DOHH2 (cell line): ENCODE measurements around the gene PARP16.
A peak's percentile ranks its signal among the peaks of the same experiment; 100 is the strongest.
"Not testable (repeated sequence)": the region's sequence is repeated elsewhere in the genome, so short reads cannot be mapped to it uniquely, and the experiment has no call there.

Experiments
- H3F3A ChIP-seq: fragments of 200-600 bp; sonication (generic), shearing (Covaris generic); 2 replicates; pipeline ENCODE4 v1.6.0; 2016; ENCODE audit warnings: antibody characterized with exemption, mild to moderate bottlenecking; ENCODE audit not compliant: control insufficient read depth, insufficient read depth
- H3K27ac ChIP-seq: fragments of 200-600 bp; sonication (generic); 2 replicates; pipeline ENCODE4 v1.5.1; 2014; ENCODE audit warnings: low read depth, mild to moderate bottlenecking, low read length, moderate library complexity
- H3K27me3 ChIP-seq: fragments of 200-600 bp; sonication (generic); 2 replicates; pipeline ENCODE4 v1.6.1; 2014; ENCODE audit warnings: mild to moderate bottlenecking, low read length, mixed read lengths; ENCODE audit not compliant: control insufficient read depth
- H3K36me3 ChIP-seq: fragments of 200-600 bp; sonication (generic); 2 replicates; pipeline ENCODE4 v1.6.1; 2014; ENCODE audit warnings: mild to moderate bottlenecking, low read length, moderate library complexity, mixed read lengths; ENCODE audit not compliant: control insufficient read depth
- H3K4me1 ChIP-seq: fragments of 200-600 bp; sonication (generic); 2 replicates; pipeline ENCODE4 v1.6.1; 2014; ENCODE audit warnings: mild to moderate bottlenecking, low read length, mixed read lengths; ENCODE audit not compliant: control insufficient read depth
- H3K4me2 ChIP-seq: fragments of 200-600 bp; sonication (generic); 2 replicates; pipeline ENCODE4 v1.6.0; 2014; ENCODE audit warnings: mild to moderate bottlenecking, low read length, moderate library complexity
- H3K4me3 ChIP-seq: fragments of 200-600 bp; sonication (generic); 2 replicates; pipeline ENCODE4 v1.5.1; 2014; ENCODE audit warnings: mild to moderate bottlenecking, low read length, mixed read lengths
- H3K79me2 ChIP-seq: fragments of 200-600 bp; sonication (generic); 2 replicates; pipeline ENCODE4 v1.6.1; 2014; ENCODE audit warnings: mild to moderate bottlenecking, low read length, mixed read lengths; ENCODE audit not compliant: control insufficient read depth
- H3K9me2 ChIP-seq: fragments of 200-600 bp; sonication (generic); replicated peaks from 2 replicates; pipeline ENCODE4 v1.6.1; 2014; ENCODE audit warnings: mild to moderate bottlenecking, low read length, mixed read lengths; ENCODE audit not compliant: control insufficient read depth
- H3K9me3 ChIP-seq: fragments of 200-600 bp; sonication (generic); 2 replicates; pipeline ENCODE4 v1.6.1; 2014; ENCODE audit warnings: antibody characterized with exemption, low read length, mixed read lengths; ENCODE audit not compliant: control insufficient read depth, insufficient read depth
- H4K20me1 ChIP-seq: fragments of 200-600 bp; sonication (generic); 2 replicates; pipeline ENCODE4 v1.6.0; 2014; ENCODE audit warnings: low read depth, mild to moderate bottlenecking, antibody characterized with exemption, low read length, moderate library complexity; ENCODE audit not compliant: control insufficient read depth, insufficient read depth
- EZH2phosphoT487 ChIP-seq: fragments of 200-600 bp; sonication (generic); IDR thresholded peaks from 2 replicates; pipeline ENCODE4 v1.6.1; 2017; ENCODE audit warnings: borderline replicate concordance, mild to moderate bottlenecking, antibody characterized with exemption, low read length, moderate library complexity, mixed read lengths
- TF ChIP-seq, protein P1 (sequence below): fragments of 200-600 bp; sonication (generic); IDR thresholded peaks from one replicate; pipeline ENCODE4 v1.5.1; 2014; ENCODE audit warnings: antibody characterized with exemption, mild to moderate bottlenecking, low read depth, low read length; ENCODE audit not compliant: poor library complexity, severe bottlenecking

The PARP16 gene

GRCh38 chr15:65275728-65276126 lies 11.0 kb downstream of the PARP16 start:
- no peaks in the 10 kb centered on the region for H3K27me3 ChIP-seq
- peaks cover 3% of the 10 kb centered on the region for H3K36me3 ChIP-seq
- no peaks in the 10 kb centered on the region for H3K9me2 ChIP-seq
- no peak overlapping the region for H3K4me3 ChIP-seq
- no peak overlapping the region for H3K4me2 ChIP-seq
- H3K9me3 ChIP-seq = no peaks in the 10 kb centered on the region
- H3K27ac ChIP-seq = no peak overlapping the region
- H3F3A ChIP-seq = no peaks in the 10 kb centered on the region
- no peaks in the 10 kb centered on the region; the same call in 1 of the 2 replicates for H3K79me2 ChIP-seq
- no peak for TF ChIP-seq EZH2phosphoT487
- TF ChIP-seq, protein P1, sequence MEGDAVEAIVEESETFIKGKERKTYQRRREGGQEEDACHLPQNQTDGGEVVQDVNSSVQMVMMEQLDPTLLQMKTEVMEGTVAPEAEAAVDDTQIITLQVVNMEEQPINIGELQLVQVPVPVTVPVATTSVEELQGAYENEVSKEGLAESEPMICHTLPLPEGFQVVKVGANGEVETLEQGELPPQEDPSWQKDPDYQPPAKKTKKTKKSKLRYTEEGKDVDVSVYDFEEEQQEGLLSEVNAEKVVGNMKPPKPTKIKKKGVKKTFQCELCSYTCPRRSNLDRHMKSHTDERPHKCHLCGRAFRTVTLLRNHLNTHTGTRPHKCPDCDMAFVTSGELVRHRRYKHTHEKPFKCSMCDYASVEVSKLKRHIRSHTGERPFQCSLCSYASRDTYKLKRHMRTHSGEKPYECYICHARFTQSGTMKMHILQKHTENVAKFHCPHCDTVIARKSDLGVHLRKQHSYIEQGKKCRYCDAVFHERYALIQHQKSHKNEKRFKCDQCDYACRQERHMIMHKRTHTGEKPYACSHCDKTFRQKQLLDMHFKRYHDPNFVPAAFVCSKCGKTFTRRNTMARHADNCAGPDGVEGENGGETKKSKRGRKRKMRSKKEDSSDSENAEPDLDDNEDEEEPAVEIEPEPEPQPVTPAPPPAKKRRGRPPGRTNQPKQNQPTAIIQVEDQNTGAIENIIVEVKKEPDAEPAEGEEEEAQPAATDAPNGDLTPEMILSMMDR = no peak
- H4K20me1 ChIP-seq = peaks cover 3% of the 10 kb centered on the region; the same call in 1 of the 2 replicates
- no peaks in the 10 kb centered on the region for H3K4me1 ChIP-seq

GRCh38 chr15:65275104-65275727 lies 11.5 kb downstream of the PARP16 start:
- peaks cover 9% of the 10 kb centered on the region for H3K36me3 ChIP-seq
- no peaks in the 10 kb centered on the region for H3K4me1 ChIP-seq
- no peak overlapping the region for H3K4me2 ChIP-seq
- no peak for TF ChIP-seq EZH2phosphoT487
- TF ChIP-seq, protein P1 = no peak
- H4K20me1 ChIP-seq = peaks cover 3% of the 10 kb centered on the region; the same call in 1 of the 2 replicates
- no peak overlapping the region for H3K27ac ChIP-seq
- no peaks in the 10 kb centered on the region; the same call in 1 of the 2 replicates for H3K79me2 ChIP-seq
- H3F3A ChIP-seq = no peaks in the 10 kb centered on the region
- no peaks in the 10 kb centered on the region for H3K9me3 ChIP-seq
- no peaks in the 10 kb centered on the region for H3K9me2 ChIP-seq
- H3K4me3 ChIP-seq = no peak overlapping the region
- no peaks in the 10 kb centered on the region for H3K27me3 ChIP-seq

GRCh38 chr15:65270811-65271545 lies 15.7 kb downstream of the PARP16 start:
- TF ChIP-seq, protein P1 = peak; percentile 77
- H3F3A ChIP-seq, H3K4me1 ChIP-seq, H3K27ac ChIP-seq, H3K9me2 ChIP-seq, H3K79me2 ChIP-seq, H3K9me3 ChIP-seq, H3K4me3 ChIP-seq, H3K27me3 ChIP-seq, H3K4me2 ChIP-seq, H4K20me1 ChIP-seq: not testable (repeated sequence)
- peaks cover 13% of the 10 kb centered on the region for H3K36me3 ChIP-seq
